Endothelial cell of umbilical vein (primary cell): ENCODE measurements around the gene SLC44A5. TPM values are rescaled to one million over a fixed set of nuclear protein-coding genes. Genes with fewer than 3 reads are reported as not detected.

Experiments used
- BruUV-seq: library from RNA; stranded (reverse); fragments of 400-500 nt; replicated peaks from 2 replicates; lab custom pipeline; 2021; lab: Mats Ljungman, UMichigan
- CTCF ChIA-PET: fragments of 300-600, 350-600 bp; sonication (Branson Sonifier 250); formaldehyde crosslinking; loops from one replicate; lab custom pipeline; 2021; ENCODE audit warnings: antibody characterized with exemption, inconsistent platforms; lab: Charles Lee
- POLR2A ChIA-PET: fragments of 300-600, 350-600 bp; sonication (Branson Sonifier 250); formaldehyde crosslinking; loops from one replicate; lab custom pipeline; 2021; ENCODE audit warnings: antibody characterized with exemption, inconsistent platforms; lab: Charles Lee
- DNase-seq: peaks from one replicate; pipeline ENCODE4 v3.0.0-alpha.2; 2011; ENCODE audit warnings: low read depth, low spot score
- FAIRE-seq: peaks from 2 replicates; lab custom pipeline; 2011; peaks lifted over from hg19 to GRCh38; lab: Jason Lieb, UNC
- H2AFZ ChIP-seq: 2 replicates; pipeline ENCODE4 v1.6.0; 2012; ENCODE audit warnings: low read depth, low read length, control low read depth, inconsistent platforms
- H3K27ac ChIP-seq: 2 replicates; pipeline ENCODE4 v1.5.1; 2011; ENCODE audit warnings: low read depth, mild to moderate bottlenecking, control low read depth, low read length, moderate library complexity; ENCODE audit not compliant: insufficient read depth
- H3K27me3 ChIP-seq, 2 experiments: 2 replicates each; pipeline versions ENCODE4 v1.6.0 to v1.6.1; 2011; ENCODE audit warnings: low read length in 2 of 2, mixed read lengths in 1 of 2; ENCODE audit not compliant: control insufficient read depth in 2 of 2, insufficient read depth in 2 of 2
- H3K36me3 ChIP-seq, 2 experiments: 2 replicates in 1 of 2; 3 replicates in 1 of 2; pipeline ENCODE4 v1.5.1; 2011; ENCODE audit warnings: low read length in 2 of 2, mild to moderate bottlenecking in 1 of 2, moderate library complexity in 1 of 2; ENCODE audit not compliant: control insufficient read depth in 2 of 2, insufficient read depth in 2 of 2; ENCODE audit errors: extremely low read depth in 1 of 2
- H3K4me1 ChIP-seq: 3 replicates; pipeline ENCODE4 v1.5.1; 2011; ENCODE audit warnings: mild to moderate bottlenecking, low read length; ENCODE audit not compliant: control insufficient read depth, insufficient read depth; ENCODE audit errors: extremely low read depth
- H3K4me2 ChIP-seq: 2 replicates; pipeline ENCODE4 v1.6.1; 2011; ENCODE audit warnings: low read length, control low read depth, mixed read lengths; ENCODE audit not compliant: insufficient read depth
- H3K4me3 ChIP-seq, 3 experiments: fragments of 200-600 bp in 1 of 3; sonication (generic), shearing (Covaris generic) in 1 of 3; replicated peaks in 1 of 3; 2 replicates each; pipeline ENCODE4 v1.5.1; 2011 to 2016; ENCODE audit warnings: control low read depth in 3 of 3, low read length in 3 of 3, mild to moderate bottlenecking in 2 of 3, inconsistent platforms in 1 of 3, low read depth in 1 of 3, moderate library complexity in 1 of 3; ENCODE audit not compliant: insufficient read depth in 1 of 3
- H3K79me2 ChIP-seq: 2 replicates; pipeline ENCODE4 v1.6.0; 2012; ENCODE audit warnings: low read length, inconsistent platforms; ENCODE audit not compliant: control insufficient read depth, insufficient read depth
- H3K9ac ChIP-seq: replicated peaks from 2 replicates; pipeline ENCODE3; 2011; ENCODE audit warnings: low read length, control low read depth; ENCODE audit not compliant: insufficient read depth; ENCODE audit errors: extremely low read depth
- H3K9me1 ChIP-seq: replicated peaks from 3 replicates; pipeline ENCODE4 v1.6.0; 2011; ENCODE audit warnings: mild to moderate bottlenecking, low read length; ENCODE audit not compliant: control insufficient read depth, insufficient read depth; ENCODE audit errors: extremely low read depth
- H3K9me3 ChIP-seq: replicated peaks from 2 replicates; pipeline ENCODE4 v1.5.1; 2012; ENCODE audit warnings: low read length, inconsistent platforms; ENCODE audit not compliant: control insufficient read depth, insufficient read depth
- H4K20me1 ChIP-seq: replicated peaks from 2 replicates; pipeline ENCODE3; 2011; ENCODE audit warnings: mild to moderate bottlenecking, low read length; ENCODE audit not compliant: control insufficient read depth, insufficient read depth; ENCODE audit errors: extremely low read depth
- EZH2 ChIP-seq: IDR thresholded peaks from 2 replicates; pipeline ENCODE4 v1.6.1; 2012; ENCODE audit warnings: borderline replicate concordance, low read depth, mild to moderate bottlenecking, moderate library complexity, low read length, inconsistent platforms; ENCODE audit not compliant: severe bottlenecking
- FOS ChIP-seq: IDR thresholded peaks from 2 replicates; pipeline ENCODE4 v1.6.1; 2011; ENCODE audit warnings: mild to moderate bottlenecking, low read length, moderate library complexity, borderline replicate concordance; ENCODE audit not compliant: insufficient read depth
- GATA2 ChIP-seq: IDR thresholded peaks from 2 replicates; pipeline ENCODE4 v1.7.0; 2011; ENCODE audit warnings: low read depth, mild to moderate bottlenecking, moderate library complexity, mixed read lengths, low read length; ENCODE audit not compliant: insufficient read length, insufficient read depth
- JUN ChIP-seq: IDR thresholded peaks from 2 replicates; pipeline ENCODE4 v1.6.1; 2011; ENCODE audit warnings: borderline replicate concordance, low read depth; ENCODE audit not compliant: insufficient read length, insufficient read depth
- MYC ChIP-seq: IDR thresholded peaks from one replicate; pipeline ENCODE4 v1.6.1; 2011; ENCODE audit warnings: mild to moderate bottlenecking, low read depth, low read length
- POLR2A ChIP-seq: IDR thresholded peaks from 2 replicates; pipeline ENCODE4 v1.6.1; 2012; ENCODE audit warnings: low read depth, mild to moderate bottlenecking, control low read depth, low read length
- POLR2AphosphoS5 ChIP-seq: IDR thresholded peaks from 2 replicates; pipeline ENCODE4 v1.6.1; 2012; ENCODE audit warnings: low read depth, mild to moderate bottlenecking, control low read depth, low read length, moderate library complexity; ENCODE audit not compliant: insufficient read depth
- dilution Hi-C: fragments of 300-500 bp; cut with MboI; formaldehyde crosslinking; loops from one replicate; pipeline ENCODE4 v1.15.0; 2019; ENCODE audit warnings: low sequenced_read_pairs; ENCODE audit not compliant: extremely low pct_ligation_motif_present
- intact Hi-C: fragments of 100-400 bp; cut with micrococcal nuclease; formaldehyde crosslinking; loops from one replicate; pipeline ENCODE4 v1.10.0; 2022
- polyA plus RNA-seq, 4 experiments: library from polyadenylated mRNA; depleted of rRNA in 3 of 4; stranded (reverse) in 3 of 4; unstranded in 1 of 4; fragments of >200 nt; gene quantifications; 2 replicates each; pipeline versions ENCODE4 v1.2.1 to v1.2.3, GENCODE V29; 2011 to 2012; ENCODE audit warnings: missing spikeins in 1 of 4
- total RNA-seq: library from RNA; stranded (reverse); gene quantifications from 2 replicates; pipeline ENCODE4 v1.2.3, GENCODE V29; 2021
- TF ChIP-seq, protein P1 (sequence below), 2 donors: IDR thresholded peaks; 1 replicate in 1 of 2; 2 replicates in 1 of 2; pipeline ENCODE4 v1.5.1; 2011; ENCODE audit warnings: low read length in 2 of 2, mild to moderate bottlenecking in 2 of 2, moderate library complexity in 2 of 2, control low read depth in 1 of 2, inconsistent platforms in 1 of 2, low read depth in 1 of 2; ENCODE audit not compliant: insufficient read depth in 1 of 2; ENCODE audit errors: extremely low read depth in 1 of 2
- TF ChIP-seq, protein P2 (sequence below): IDR thresholded peaks from 2 replicates; pipeline ENCODE4 v1.6.1; 2011; ENCODE audit not compliant: insufficient read depth, insufficient read length

The SLC44A5 gene
- total and polyA plus RNA-seq, 2 donors (not counting 3 experiments of a cell fraction or from before 2014, with no cell fraction given) = 1.6 to 3.2 TPM

DNA sequence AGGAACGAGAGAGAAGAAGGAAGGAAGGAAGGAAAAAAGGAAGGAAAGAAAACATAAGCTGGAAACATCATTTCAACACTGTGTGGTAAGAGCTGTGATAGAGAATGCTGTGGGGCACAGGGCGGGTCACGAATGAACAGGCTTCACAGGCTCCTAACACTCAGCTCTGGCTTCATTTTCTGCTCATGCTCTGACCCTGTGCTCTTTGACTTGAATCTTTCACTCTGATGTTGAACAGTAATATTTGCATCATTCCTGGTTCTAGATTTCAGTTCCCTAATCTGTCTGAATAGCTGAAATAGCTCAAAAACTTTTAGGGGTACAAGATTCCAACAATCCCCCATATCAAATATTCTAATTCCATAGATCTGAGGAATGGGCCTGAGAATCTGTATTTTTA lies 269.4 kb downstream of the SLC44A5 start:
- H3K36me3 ChIP-seq = no peaks in the 10 kb centered on the region
- no peaks in the 10 kb centered on the region for H4K20me1 ChIP-seq
- H3K9me1 ChIP-seq = no peaks in the 10 kb centered on the region
- dilution Hi-C loops = no loop called here
- intact Hi-C loops = no loop called here
- peaks cover 17% of the 10 kb centered on the region for H3K4me1 ChIP-seq
- H3K27ac ChIP-seq = no peak overlapping the region
- no peak overlapping the region for H3K4me3 ChIP-seq
- no peak overlapping the region for H3K9ac ChIP-seq
- no peak for DNase-seq
- H2AFZ ChIP-seq = no peak overlapping the region
- no TSS peak for BruUV-seq
- no peaks in the 10 kb centered on the region for H3K79me2 ChIP-seq
- ChIA-PET CTCF (no interaction called here), POLR2A (no interaction called here)
- no peaks in the 10 kb centered on the region for H3K27me3 ChIP-seq
- TF ChIP-seq, protein P1, sequence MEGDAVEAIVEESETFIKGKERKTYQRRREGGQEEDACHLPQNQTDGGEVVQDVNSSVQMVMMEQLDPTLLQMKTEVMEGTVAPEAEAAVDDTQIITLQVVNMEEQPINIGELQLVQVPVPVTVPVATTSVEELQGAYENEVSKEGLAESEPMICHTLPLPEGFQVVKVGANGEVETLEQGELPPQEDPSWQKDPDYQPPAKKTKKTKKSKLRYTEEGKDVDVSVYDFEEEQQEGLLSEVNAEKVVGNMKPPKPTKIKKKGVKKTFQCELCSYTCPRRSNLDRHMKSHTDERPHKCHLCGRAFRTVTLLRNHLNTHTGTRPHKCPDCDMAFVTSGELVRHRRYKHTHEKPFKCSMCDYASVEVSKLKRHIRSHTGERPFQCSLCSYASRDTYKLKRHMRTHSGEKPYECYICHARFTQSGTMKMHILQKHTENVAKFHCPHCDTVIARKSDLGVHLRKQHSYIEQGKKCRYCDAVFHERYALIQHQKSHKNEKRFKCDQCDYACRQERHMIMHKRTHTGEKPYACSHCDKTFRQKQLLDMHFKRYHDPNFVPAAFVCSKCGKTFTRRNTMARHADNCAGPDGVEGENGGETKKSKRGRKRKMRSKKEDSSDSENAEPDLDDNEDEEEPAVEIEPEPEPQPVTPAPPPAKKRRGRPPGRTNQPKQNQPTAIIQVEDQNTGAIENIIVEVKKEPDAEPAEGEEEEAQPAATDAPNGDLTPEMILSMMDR (IDR thresholded peaks at IDR 0.05; ENCODE audit: extremely low read depth in 1 of 2, insufficient read depth in 1 of 2, low read depth in 1 of 2, low read length in 2 of 2) = no peak
- TF ChIP-seq POLR2AphosphoS5 (no peak), POLR2A (no peak), FOS (no peak), MYC (no peak), JUN (no peak), EZH2 (no peak), GATA2 (no peak)
- TF ChIP-seq, protein P2, sequence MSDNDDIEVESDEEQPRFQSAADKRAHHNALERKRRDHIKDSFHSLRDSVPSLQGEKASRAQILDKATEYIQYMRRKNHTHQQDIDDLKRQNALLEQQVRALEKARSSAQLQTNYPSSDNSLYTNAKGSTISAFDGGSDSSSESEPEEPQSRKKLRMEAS = no peak
- no peak for FAIRE-seq
- no peak overlapping the region for H3K4me2 ChIP-seq
- no peaks in the 10 kb centered on the region for H3K9me3 ChIP-seq
